ENCODE results near the gene ADCY6.

GRCh38 chr12:48777501-48778400, 11.1 kb downstream of the ADCY6 start:
- no peak for TF ChIP-seq POLR2A (IDR thresholded peaks at IDR 0.05)
- no peak for TF ChIP-seq CTCF (IDR thresholded peaks at IDR 0.05)

Measured in adrenal gland (tissue), 5 donors.